Neural cell (in vitro differentiated cells): ENCODE results near the gene DIS3L.

Source experiments
- POLR2AphosphoS5 ChIP-seq: IDR thresholded peaks from 2 replicates; pipeline ENCODE4 v1.6.1; 2012
- TAF1 ChIP-seq: IDR thresholded peaks from 2 replicates; pipeline ENCODE4 v1.6.1; 2012; ENCODE audit warnings: low read depth
- TF ChIP-seq, protein P1 (sequence below): fragments of 450-650 bp; IDR thresholded peaks from 2 replicates; pipeline ENCODE4 v1.5.1; 2014; ENCODE audit warnings: antibody characterized with exemption, mild to moderate bottlenecking, moderate library complexity; ENCODE audit not compliant: poor library complexity, severe bottlenecking

DNA sequence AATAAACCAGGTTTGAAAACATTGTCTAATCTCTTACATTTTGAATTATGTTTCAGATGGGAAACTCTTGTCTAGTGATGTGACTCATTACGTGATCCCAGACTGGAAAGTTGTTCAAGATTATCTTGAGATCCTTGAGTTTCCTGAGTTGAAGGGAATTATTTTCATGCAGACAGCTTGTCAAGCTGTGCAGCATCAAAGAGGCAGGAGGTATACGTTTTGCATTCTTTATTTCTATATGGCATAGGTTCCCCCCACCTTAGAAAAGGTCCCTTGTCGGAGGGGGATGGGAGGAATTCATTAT is 1.5 kb downstream of the DIS3L start:
- no peak for TF ChIP-seq POLR2AphosphoS5
- no peak for TF ChIP-seq TAF1
- TF ChIP-seq, protein P1, sequence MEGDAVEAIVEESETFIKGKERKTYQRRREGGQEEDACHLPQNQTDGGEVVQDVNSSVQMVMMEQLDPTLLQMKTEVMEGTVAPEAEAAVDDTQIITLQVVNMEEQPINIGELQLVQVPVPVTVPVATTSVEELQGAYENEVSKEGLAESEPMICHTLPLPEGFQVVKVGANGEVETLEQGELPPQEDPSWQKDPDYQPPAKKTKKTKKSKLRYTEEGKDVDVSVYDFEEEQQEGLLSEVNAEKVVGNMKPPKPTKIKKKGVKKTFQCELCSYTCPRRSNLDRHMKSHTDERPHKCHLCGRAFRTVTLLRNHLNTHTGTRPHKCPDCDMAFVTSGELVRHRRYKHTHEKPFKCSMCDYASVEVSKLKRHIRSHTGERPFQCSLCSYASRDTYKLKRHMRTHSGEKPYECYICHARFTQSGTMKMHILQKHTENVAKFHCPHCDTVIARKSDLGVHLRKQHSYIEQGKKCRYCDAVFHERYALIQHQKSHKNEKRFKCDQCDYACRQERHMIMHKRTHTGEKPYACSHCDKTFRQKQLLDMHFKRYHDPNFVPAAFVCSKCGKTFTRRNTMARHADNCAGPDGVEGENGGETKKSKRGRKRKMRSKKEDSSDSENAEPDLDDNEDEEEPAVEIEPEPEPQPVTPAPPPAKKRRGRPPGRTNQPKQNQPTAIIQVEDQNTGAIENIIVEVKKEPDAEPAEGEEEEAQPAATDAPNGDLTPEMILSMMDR = no peak
